HepG2 (cell line): ENCODE data around the gene DUSP15. TPM values are rescaled to one million over a fixed set of nuclear protein-coding genes. Genes with fewer than 3 reads are reported as not detected.

ENCODE experiments used
- CEBPB ChIP-seq: IDR thresholded peaks from 2 replicates; pipeline ENCODE4 v1.6.1; 2011; ENCODE audit warnings: low read depth, low read length, improper control_type of control experiment, borderline replicate concordance
- DNMT3B ChIP-seq: conservative IDR thresholded peaks from 2 replicates; pipeline ENCODE4 v1.6.1; 2016; ENCODE audit warnings: missing biosample characterization, control low read depth
- FUBP1 ChIP-seq: sonication (generic); formaldehyde crosslinking; IDR thresholded peaks from 2 replicates; pipeline ENCODE4 v1.5.1; 2020; ENCODE audit warnings: missing genetic modification reagents, mild to moderate bottlenecking, borderline replicate concordance
- GLI4 ChIP-seq: sonication (generic); formaldehyde crosslinking; IDR thresholded peaks from 2 replicates; pipeline ENCODE4 v1.5.1; 2020; ENCODE audit warnings: missing genetic modification reagents, mild to moderate bottlenecking, moderate library complexity, borderline replicate concordance
- SMARCC2 ChIP-seq: fragments of 450-650 bp; IDR thresholded peaks from 2 replicates; pipeline ENCODE4 v1.6.1; 2017; ENCODE audit warnings: antibody characterized with exemption, mild to moderate bottlenecking
- SNAI1 ChIP-seq: sonication (generic); formaldehyde crosslinking; IDR thresholded peaks from 2 replicates; pipeline ENCODE4 v1.5.0; 2020; ENCODE audit warnings: mild to moderate bottlenecking, missing genetic modification reagents, borderline replicate concordance
- STAG1 ChIP-seq: sonication (generic); formaldehyde crosslinking; IDR thresholded peaks from 2 replicates; pipeline ENCODE4 v1.4.0; 2020; ENCODE audit warnings: missing genetic modification reagents
- TEAD3 ChIP-seq: optimal IDR thresholded peaks from 2 replicates; pipeline ENCODE3; 2016; ENCODE audit warnings: borderline replicate concordance
- ZFP41 ChIP-seq: sonication (generic); formaldehyde crosslinking; IDR thresholded peaks from 2 replicates; pipeline ENCODE4 v1.4.0; 2020; ENCODE audit warnings: mild to moderate bottlenecking, missing genetic modification reagents, borderline replicate concordance
- ZMYM3 ChIP-seq: sonication (generic); formaldehyde crosslinking; IDR thresholded peaks from 2 replicates; pipeline ENCODE4 v1.5.1; 2020; ENCODE audit warnings: mild to moderate bottlenecking, missing genetic modification reagents
- ZNF138 ChIP-seq: sonication (generic); formaldehyde crosslinking; IDR thresholded peaks from 2 replicates; pipeline ENCODE4 v1.5.0; 2020; ENCODE audit warnings: mild to moderate bottlenecking, low read depth, missing genetic modification reagents
- ZNF326 ChIP-seq: sonication (generic); formaldehyde crosslinking; IDR thresholded peaks from 2 replicates; pipeline ENCODE4 v1.4.0; 2020; ENCODE audit warnings: missing genetic modification reagents, borderline replicate concordance
- ZNF460 ChIP-seq: sonication (generic); formaldehyde crosslinking; IDR thresholded peaks from 2 replicates; pipeline ENCODE4 v1.5.1; 2020; ENCODE audit warnings: missing genetic modification reagents, mild to moderate bottlenecking, borderline replicate concordance
- ZNF562 ChIP-seq: sonication (generic); formaldehyde crosslinking; IDR thresholded peaks from 2 replicates; pipeline ENCODE4 v1.8.0; 2022; ENCODE audit warnings: missing genetic modification reagents, borderline replicate concordance
- ZNF773 ChIP-seq: sonication (generic); formaldehyde crosslinking; IDR thresholded peaks from 2 replicates; pipeline ENCODE4 v1.4.0; 2020; ENCODE audit warnings: missing genetic modification reagents, borderline replicate concordance
- polyA plus RNA-seq, 8 experiments: library from polyadenylated mRNA; depleted of rRNA in 3 of 8; stranded (reverse) in 7 of 8; unstranded in 1 of 8; fragments of >200 nt; fragmentation: Illumina TruSeq in 4 of 8; extraction: Trizol in 4 of 8; gene quantifications; 2 replicates each; pipeline versions ENCODE4 v1.2.1 to v1.2.3, GENCODE V29; 2011 to 2016; ENCODE audit warnings: low read depth in 4 of 8, missing spikeins in 1 of 8, mixed read lengths in 1 of 8; ENCODE audit not compliant: insufficient read depth in 1 of 8
- total RNA-seq, 5 experiments: library from RNA; depleted of rRNA; stranded (reverse); fragments of >200 nt; fragmentation: Illumina TruSeq; extraction: Trizol; gene quantifications; 2 replicates each; pipeline ENCODE4 v1.2.3, GENCODE V29; 2016; ENCODE audit warnings: low read depth in 1 of 5
- TF ChIP-seq, protein P1 (sequence below): sonication (generic); formaldehyde crosslinking; IDR thresholded peaks from 2 replicates; pipeline ENCODE4 v1.8.0; 2022; ENCODE audit warnings: mild to moderate bottlenecking, missing genetic modification reagents, borderline replicate concordance
- TF ChIP-seq, protein P2 (sequence below), 2 experiments: sonication (generic) in 1 of 2; formaldehyde crosslinking in 1 of 2; IDR thresholded peaks; 2 replicates each; pipeline versions ENCODE4 v1.6.1 to v1.9.0; 2014 to 2022; ENCODE audit warnings: antibody characterized with exemption in 1 of 2, borderline replicate concordance in 1 of 2, inconsistent platforms in 1 of 2, low read depth in 1 of 2, missing genetic modification reagents in 1 of 2

DUSP15 gene
- total and polyA plus RNA-seq, 2 of the 13 experiments (the other 11 are each of a cell fraction or from before 2014, with no cell fraction given) = 0.17 to 0.93 TPM

GRCh38 chr20:31835977-31836852, 34.1 kb downstream of the DUSP15 start (continued):
- TF ChIP-seq ZFP41 (CRISPR knock-in tag) (no peak), CEBPB (no peak), ZNF773 (no peak), TEAD3 (CRISPR knock-in tag) (no peak), SNAI1 (0 out of 2 replicates have a peak, but pooled peaks have one; percentile 36), DNMT3B (CRISPR knock-in tag) (0 out of 2 replicates have a peak, but pooled peaks have one; percentile 49), ZNF460 (CRISPR knock-in tag) (no peak), ZNF562 (CRISPR knock-in tag) (no peak), ZNF326 (CRISPR knock-in tag) (no peak), GLI4 (CRISPR knock-in tag) (no peak), ZMYM3 (CRISPR knock-in tag) (peak; percentile 81), ZNF138 (CRISPR knock-in tag) (no peak), SMARCC2 (no peak), FUBP1 (CRISPR knock-in tag) (no peak), STAG1 (no peak)
- TF ChIP-seq, protein P1, sequence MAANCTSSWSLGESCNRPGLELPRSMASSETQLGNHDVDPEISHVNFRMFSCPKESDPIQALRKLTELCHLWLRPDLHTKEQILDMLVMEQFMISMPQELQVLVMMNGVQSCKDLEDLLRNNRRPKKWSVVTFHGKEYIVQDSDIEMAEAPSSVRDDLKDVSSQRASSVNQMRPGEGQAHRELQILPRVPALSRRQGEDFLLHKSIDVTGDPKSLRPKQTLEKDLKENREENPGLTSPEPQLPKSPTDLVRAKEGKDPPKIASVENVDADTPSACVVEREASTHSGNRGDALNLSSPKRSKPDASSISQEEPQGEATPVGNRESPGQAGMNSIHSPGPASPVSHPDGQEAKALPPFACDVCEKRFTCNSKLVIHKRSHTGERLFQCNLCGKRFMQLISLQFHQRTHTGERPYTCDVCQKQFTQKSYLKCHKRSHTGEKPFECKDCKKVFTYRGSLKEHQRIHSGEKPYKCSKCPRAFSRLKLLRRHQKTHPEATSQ (CRISPR knock-in tag) = no peak
- TF ChIP-seq, protein P2, sequence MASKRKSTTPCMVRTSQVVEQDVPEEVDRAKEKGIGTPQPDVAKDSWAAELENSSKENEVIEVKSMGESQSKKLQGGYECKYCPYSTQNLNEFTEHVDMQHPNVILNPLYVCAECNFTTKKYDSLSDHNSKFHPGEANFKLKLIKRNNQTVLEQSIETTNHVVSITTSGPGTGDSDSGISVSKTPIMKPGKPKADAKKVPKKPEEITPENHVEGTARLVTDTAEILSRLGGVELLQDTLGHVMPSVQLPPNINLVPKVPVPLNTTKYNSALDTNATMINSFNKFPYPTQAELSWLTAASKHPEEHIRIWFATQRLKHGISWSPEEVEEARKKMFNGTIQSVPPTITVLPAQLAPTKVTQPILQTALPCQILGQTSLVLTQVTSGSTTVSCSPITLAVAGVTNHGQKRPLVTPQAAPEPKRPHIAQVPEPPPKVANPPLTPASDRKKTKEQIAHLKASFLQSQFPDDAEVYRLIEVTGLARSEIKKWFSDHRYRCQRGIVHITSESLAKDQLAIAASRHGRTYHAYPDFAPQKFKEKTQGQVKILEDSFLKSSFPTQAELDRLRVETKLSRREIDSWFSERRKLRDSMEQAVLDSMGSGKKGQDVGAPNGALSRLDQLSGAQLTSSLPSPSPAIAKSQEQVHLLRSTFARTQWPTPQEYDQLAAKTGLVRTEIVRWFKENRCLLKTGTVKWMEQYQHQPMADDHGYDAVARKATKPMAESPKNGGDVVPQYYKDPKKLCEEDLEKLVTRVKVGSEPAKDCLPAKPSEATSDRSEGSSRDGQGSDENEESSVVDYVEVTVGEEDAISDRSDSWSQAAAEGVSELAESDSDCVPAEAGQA (IDR thresholded peaks at IDR 0.05; ENCODE audit: low read depth) = no peak
- TF ChIP-seq, protein P2 (CRISPR knock-in tag; IDR thresholded peaks at IDR 0.05; ENCODE audit: borderline replicate concordance) = no peak
